Vagina (tissue), 2 donors: ENCODE measurements around the gene PLD2.

Experiments
- POLR2AphosphoS5 ChIP-seq, 2 donors: sonication (generic); formaldehyde crosslinking; IDR thresholded peaks; one replicate each; pipeline ENCODE4 v1.9.0; 2017; ENCODE audit warnings: antibody characterized with exemption in 2 of 2, mild to moderate bottlenecking in 2 of 2, low read depth in 1 of 2; ENCODE audit not compliant: insufficient read depth in 1 of 2
- TF ChIP-seq, protein P1 (sequence below), 3 experiments: fragments of 450-650 bp in 2 of 3; fragments of 200-600 bp in 1 of 3; sonication (generic) in 1 of 3; IDR thresholded peaks; one replicate each; pipeline ENCODE4 v1.5.1; 2017 to 2019; ENCODE audit warnings: antibody characterized with exemption in 3 of 3, mild to moderate bottlenecking in 2 of 3, moderate library complexity in 2 of 3

- TF ChIP-seq, protein P1, sequence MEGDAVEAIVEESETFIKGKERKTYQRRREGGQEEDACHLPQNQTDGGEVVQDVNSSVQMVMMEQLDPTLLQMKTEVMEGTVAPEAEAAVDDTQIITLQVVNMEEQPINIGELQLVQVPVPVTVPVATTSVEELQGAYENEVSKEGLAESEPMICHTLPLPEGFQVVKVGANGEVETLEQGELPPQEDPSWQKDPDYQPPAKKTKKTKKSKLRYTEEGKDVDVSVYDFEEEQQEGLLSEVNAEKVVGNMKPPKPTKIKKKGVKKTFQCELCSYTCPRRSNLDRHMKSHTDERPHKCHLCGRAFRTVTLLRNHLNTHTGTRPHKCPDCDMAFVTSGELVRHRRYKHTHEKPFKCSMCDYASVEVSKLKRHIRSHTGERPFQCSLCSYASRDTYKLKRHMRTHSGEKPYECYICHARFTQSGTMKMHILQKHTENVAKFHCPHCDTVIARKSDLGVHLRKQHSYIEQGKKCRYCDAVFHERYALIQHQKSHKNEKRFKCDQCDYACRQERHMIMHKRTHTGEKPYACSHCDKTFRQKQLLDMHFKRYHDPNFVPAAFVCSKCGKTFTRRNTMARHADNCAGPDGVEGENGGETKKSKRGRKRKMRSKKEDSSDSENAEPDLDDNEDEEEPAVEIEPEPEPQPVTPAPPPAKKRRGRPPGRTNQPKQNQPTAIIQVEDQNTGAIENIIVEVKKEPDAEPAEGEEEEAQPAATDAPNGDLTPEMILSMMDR (IDR thresholded peaks at IDR 0.05), result peak in 1 of 3 experiments; percentile 2
- peak in 1 of 2 donors; percentile 83 for TF ChIP-seq POLR2AphosphoS5 (IDR thresholded peaks at IDR 0.05; ENCODE audit: insufficient read depth in 1 of 2, low read depth in 1 of 2)
Observed at GRCh38 chr17:4833178-4833940, 26.4 kb downstream of the PLD2 start, which contains the start of gene MINK1.
